Brain microvascular endothelial cell (primary cell): ENCODE measurements around the gene PRKCB.
"Not testable (repeated sequence)": the region's sequence is repeated elsewhere in the genome, so short reads cannot be mapped to it uniquely, and the experiment has no call there.

Experiments used
- DNase-seq: peaks from one replicate; pipeline ENCODE4 v3.0.0-alpha.2; 2020
- H3K27ac ChIP-seq: fragments of 250-450 bp; sonication (Bioruptor Pico); 2 replicates; pipeline ENCODE4 v1.5.1; 2020; ENCODE audit warnings: mild to moderate bottlenecking, moderate library complexity
- H3K27me3 ChIP-seq: fragments of 250-450 bp; sonication (Bioruptor Pico); replicated peaks from 2 replicates; pipeline ENCODE4 v1.5.1; 2020; ENCODE audit warnings: mild to moderate bottlenecking
- H3K36me3 ChIP-seq: fragments of 250-450 bp; sonication (Bioruptor Pico); replicated peaks from 2 replicates; pipeline ENCODE4 v1.5.1; 2020; ENCODE audit warnings: mild to moderate bottlenecking
- H3K4me3 ChIP-seq: 2 replicates; pipeline ENCODE4 v1.5.1; 2011; ENCODE audit warnings: low read depth, mild to moderate bottlenecking, control low read depth, low read length, moderate library complexity
- in situ Hi-C: cut with HindIII; loops from 2 replicates; pipeline ENCODE4 v1.10.0; 2017; ENCODE audit warnings: low sequenced_read_pairs, low pct_ligation_motif_present
- TF ChIP-seq, protein P1 (sequence below): IDR thresholded peaks from 2 replicates; pipeline ENCODE4 v1.5.1; 2011; ENCODE audit warnings: low read depth, mild to moderate bottlenecking, moderate library complexity, low read length, control low read depth, inconsistent platforms; ENCODE audit errors: missing control alignments

The PRKCB gene

DNA sequence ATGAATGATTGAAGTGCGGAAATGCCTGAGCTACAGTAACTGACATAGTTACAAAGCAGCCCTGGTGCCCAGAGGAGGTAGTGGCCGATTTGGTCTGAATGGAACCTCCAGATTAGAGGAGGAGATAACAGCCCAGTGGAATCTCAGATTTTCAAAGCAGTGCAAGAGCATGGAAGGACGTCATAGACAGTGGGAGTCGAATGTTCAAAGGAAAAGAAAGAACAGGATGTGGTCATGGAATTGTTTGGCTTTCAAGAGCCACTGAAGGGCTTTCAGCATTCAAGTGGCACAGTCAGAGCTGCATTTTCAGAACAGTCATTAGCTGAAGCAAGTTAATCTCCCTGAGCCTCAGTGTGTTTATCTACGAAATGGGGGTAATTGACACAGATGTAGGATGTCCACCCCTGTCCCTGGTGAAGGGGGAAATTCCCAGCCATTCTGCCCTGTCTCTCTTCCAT lies 315.7 kb downstream of the PRKCB start:
- H3K36me3 ChIP-seq: no peaks in the 10 kb centered on the region
- in situ Hi-C loops: no loop called here
- H3K27me3 ChIP-seq: no peaks in the 10 kb centered on the region
- DNase-seq: no peak
- H3K27ac ChIP-seq: no peak overlapping the region
- TF ChIP-seq, protein P1, sequence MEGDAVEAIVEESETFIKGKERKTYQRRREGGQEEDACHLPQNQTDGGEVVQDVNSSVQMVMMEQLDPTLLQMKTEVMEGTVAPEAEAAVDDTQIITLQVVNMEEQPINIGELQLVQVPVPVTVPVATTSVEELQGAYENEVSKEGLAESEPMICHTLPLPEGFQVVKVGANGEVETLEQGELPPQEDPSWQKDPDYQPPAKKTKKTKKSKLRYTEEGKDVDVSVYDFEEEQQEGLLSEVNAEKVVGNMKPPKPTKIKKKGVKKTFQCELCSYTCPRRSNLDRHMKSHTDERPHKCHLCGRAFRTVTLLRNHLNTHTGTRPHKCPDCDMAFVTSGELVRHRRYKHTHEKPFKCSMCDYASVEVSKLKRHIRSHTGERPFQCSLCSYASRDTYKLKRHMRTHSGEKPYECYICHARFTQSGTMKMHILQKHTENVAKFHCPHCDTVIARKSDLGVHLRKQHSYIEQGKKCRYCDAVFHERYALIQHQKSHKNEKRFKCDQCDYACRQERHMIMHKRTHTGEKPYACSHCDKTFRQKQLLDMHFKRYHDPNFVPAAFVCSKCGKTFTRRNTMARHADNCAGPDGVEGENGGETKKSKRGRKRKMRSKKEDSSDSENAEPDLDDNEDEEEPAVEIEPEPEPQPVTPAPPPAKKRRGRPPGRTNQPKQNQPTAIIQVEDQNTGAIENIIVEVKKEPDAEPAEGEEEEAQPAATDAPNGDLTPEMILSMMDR: no peak
- no peak overlapping the region for H3K4me3 ChIP-seq

DNA sequence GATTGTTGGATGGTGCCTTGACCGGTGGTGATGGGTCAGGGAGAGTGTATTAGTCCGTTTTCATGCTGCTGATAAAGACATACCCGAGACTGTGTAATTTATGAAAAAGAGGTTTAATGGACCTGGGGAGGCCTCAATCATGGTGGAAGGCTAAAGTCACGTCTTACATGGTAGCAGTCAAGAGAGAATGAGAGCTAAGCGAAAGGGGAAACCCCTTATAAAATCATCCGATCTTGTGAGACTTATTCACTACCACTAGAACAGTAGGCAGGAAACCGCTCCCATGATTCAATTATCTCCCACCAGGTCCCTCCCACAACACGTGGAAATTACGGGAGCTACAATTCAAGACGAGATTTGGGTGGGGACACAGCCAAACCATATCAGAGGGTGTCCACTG lies 316.3 kb downstream of the PRKCB start:
- H3K4me3 ChIP-seq, H3K27me3 ChIP-seq, DNase-seq, H3K27ac ChIP-seq, H3K36me3 ChIP-seq, in situ Hi-C loops: not testable (repeated sequence)

DNA sequence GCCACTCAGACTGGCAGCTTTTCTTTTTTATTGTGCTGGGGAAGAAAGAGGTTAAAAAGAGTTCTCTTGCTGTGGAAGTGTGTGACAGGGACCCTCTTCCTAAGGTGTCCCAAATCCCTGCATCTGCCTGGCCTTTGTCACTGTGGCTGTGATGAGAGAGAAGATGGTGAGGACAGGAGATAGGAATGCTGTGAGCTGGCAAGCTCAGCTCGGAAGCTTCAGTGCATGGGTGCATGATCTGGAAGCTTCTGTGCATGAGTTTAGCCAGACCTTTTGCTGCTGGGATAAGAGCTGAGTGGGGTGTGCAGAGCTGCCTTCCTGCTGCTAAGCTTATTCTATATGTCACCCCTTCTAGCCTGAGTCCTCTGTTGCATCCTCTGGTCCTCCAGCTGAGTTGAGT lies 317.0 kb downstream of the PRKCB start:
- TF ChIP-seq, protein P1: no peak
- Histone ChIP-seq H3K27ac (no peak overlapping the region), H3K36me3 (no peaks in the 10 kb centered on the region), H3K4me3 (no peak overlapping the region), H3K27me3 (no peaks in the 10 kb centered on the region)
- DNase-seq: no peak
- in situ Hi-C loops: no loop called here

DNA sequence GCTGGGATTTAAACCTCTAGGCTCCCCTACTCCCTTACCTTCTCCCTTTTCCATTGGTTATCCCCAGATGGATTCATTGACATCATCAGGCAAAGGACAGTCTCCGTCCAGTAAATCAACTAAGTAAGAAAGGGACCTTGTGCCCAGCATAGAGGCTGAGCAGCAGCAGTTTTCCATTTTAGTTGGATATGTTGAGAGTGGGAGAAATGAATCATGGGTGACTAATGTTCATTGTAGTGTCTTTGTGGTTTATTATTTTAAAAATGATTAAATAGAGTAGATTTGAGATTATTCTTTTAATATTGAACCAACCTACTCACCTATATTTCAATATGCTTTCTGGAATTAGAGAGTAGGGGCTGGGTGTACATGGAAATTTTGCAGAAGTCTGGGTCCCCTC lies 321.0 kb downstream of the PRKCB start:
- no peak overlapping the region for H3K4me3 ChIP-seq
- H3K27me3 ChIP-seq: no peaks in the 10 kb centered on the region
- no peak overlapping the region for H3K27ac ChIP-seq
- in situ Hi-C loops: no loop called here
- TF ChIP-seq, protein P1: no peak
- DNase-seq: no peak
- H3K36me3 ChIP-seq: no peaks in the 10 kb centered on the region

DNA sequence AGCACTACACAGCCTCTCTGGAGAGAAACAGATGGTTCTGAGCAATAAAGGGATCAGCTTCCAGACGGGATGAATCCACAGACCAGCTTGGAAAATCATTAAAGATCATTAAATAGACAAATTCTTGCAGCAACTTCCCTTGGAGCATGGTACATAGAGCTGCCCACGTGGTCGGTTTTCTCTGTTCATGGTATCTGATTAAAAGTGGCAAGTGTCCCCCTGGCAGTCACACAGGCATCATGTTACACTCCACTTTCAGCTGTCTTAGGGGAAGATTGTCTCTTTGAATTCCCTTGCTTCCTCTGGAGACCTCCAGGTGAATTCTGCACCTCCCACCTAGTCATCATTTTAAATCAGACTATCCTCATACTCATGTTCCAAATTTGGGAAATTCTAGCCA lies 328.2 kb downstream of the PRKCB start:
- in situ Hi-C loops: no loop called here
- no peak for DNase-seq
- Histone ChIP-seq H3K27me3 (no peaks in the 10 kb centered on the region), H3K4me3 (no peak overlapping the region), H3K36me3 (no peaks in the 10 kb centered on the region), H3K27ac (no peak overlapping the region)
- TF ChIP-seq, protein P1: no peak

DNA sequence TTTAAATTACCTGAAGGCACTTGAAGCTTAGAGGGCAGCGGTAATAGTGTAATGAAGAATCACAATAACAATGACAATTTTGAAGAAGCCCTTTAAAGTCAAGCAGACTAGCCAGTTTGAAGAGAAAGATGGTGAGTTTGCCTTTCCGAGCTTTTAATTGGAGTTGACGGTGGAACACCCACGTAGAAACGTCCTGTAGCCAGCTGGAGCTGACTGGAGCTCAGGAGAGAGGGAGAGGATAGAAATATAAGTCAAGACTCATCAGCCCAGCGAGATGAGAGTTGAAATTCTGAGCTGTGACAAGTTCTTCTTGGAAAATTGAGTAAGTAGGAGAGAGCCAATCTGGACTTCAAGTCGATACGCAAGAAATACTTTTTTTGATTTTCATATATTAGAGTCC lies 328.6 kb downstream of the PRKCB start:
- H3K4me3 ChIP-seq: no peak overlapping the region
- TF ChIP-seq, protein P1: no peak
- in situ Hi-C loops: no loop called here
- DNase-seq: no peak
- H3K27ac ChIP-seq: no peak overlapping the region
- H3K36me3 ChIP-seq: no peaks in the 10 kb centered on the region
- no peaks in the 10 kb centered on the region for H3K27me3 ChIP-seq
